HG03558 (cell line): ENCODE data around the gene FAN1.
A peak's percentile ranks its signal among the peaks of the same experiment; 100 is the strongest.

Experiments
- ATAC-seq: cut with Tn5 transposase; IDR thresholded peaks from one replicate; pipeline ENCODE4 v1.9.1; 2021; ENCODE audit warnings: moderate number of reproducible peaks; ENCODE audit not compliant: unreplicated experiment; ENCODE audit errors: extremely low read depth

Gene FAN1

DNA sequence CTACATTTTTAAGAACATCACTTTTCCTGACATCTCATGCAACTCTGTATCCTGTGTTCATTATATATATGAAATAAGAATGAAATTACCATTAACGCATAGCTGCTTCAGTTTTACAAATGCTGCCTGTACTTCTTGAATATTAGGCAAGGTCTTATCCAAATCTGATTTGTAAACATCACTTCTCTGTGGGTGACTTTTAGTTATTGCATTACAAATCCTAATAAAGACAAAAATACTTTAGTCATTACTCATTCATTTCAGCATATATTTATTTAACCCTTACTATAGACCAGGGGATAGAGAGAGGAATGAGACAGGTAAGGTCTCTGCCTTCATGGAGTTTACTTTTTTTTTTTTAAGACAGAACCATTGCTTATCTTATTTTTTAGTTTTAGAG, 51.0 kb downstream of the FAN1 start:
- ATAC-seq, result no peak

DNA sequence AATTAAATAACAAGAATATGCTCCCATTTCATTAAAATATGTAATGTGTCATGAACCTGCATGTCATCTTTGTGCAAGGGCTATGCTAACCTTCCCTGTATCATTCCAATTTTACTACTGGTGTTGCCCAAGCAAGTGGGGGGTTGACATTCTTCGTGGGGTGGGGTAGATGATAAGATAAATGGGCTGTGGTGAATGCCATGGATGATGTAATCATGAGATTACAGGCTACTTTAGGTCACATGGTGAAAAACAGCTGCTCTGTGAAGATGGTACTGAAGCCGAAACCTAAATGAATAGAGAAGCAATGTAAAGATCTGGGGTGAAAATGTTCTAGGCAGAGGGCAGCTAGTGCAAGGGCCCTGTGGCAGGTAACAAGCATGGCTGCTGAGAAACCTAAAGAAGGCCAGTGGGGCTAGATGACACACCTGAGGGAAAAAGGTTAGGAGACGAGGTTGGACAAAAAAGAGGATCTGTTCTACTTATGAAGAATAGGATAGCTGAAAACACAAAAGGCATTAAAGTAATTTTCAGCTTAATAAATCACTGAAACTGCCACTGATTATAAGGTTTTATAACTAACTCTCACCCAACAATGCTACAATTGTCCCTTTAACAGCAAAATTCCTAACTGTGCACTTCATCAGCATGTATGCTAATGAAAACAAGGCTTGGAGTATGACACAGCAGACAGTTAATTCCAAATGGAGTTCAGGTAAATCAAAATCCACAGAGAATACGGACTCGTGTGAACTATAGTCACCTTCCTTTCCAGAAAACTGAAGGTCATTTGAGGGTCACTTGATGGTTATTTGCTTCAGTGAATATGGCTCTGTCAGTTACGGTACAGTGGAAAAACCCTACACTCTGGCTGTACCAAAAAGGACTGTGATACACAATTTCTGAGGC, 52.8 kb downstream of the FAN1 start:
- ATAC-seq, result no peak

GRCh38 chr15:30958219-30958618, 54.5 kb downstream of the FAN1 start:
- ATAC-seq, result no peak

DNA sequence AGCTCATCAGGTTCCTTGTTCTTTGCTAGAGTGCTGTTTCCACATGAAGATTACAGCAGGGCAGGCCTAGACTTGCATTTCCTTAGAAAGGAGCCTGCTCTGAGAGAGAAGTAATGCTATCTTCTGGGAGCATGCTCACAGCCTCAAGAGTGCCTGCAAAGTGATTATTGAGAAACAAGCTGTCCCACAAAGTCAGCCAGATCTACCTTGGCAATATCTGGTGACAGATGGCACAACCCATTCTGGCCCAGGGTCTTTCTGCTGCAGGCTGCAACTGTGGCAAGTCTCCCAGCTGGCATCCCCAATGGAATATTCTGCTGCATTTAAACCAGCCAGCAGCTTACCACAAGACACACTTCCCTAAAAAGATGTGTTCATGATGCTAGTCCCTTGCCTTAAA, 58.4 kb downstream of the FAN1 start:
- ATAC-seq, result no peak

- no peak for ATAC-seq
Observed at GRCh38 chr15:30962659-30963058, 58.9 kb downstream of the FAN1 start.

GRCh38 chr15:30963681-30964080, 60.0 kb downstream of the FAN1 start:
- ATAC-seq, result no peak

- ATAC-seq, result no peak
Observed at GRCh38 chr15:30969724-30970123, 66.0 kb downstream of the FAN1 start.

DNA sequence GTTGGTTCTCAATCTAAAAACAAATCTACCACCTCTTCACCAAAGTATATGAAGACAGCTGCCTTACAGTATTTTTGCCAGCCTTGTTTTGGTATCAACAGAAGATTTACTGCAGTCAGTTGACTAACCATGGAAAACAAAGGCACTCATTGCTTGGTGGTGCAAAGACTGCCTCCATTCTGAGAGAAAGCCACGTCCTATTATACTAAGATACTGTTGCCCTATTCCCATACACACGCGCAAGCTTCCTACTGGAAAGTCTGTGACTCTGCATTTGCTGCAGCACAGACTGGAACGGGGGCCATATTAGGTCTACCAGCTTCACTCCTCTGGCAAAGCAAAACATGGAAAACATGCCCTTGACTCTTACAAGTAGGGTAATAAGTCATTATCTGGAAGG, 69.7 kb downstream of the FAN1 start:
- no peak for ATAC-seq

- ATAC-seq, result no peak
Observed at GRCh38 chr15:30974112-30974511, 70.4 kb downstream of the FAN1 start.

GRCh38 chr15:30978328-30978727, 74.6 kb downstream of the FAN1 start:
- ATAC-seq, result no peak

DNA sequence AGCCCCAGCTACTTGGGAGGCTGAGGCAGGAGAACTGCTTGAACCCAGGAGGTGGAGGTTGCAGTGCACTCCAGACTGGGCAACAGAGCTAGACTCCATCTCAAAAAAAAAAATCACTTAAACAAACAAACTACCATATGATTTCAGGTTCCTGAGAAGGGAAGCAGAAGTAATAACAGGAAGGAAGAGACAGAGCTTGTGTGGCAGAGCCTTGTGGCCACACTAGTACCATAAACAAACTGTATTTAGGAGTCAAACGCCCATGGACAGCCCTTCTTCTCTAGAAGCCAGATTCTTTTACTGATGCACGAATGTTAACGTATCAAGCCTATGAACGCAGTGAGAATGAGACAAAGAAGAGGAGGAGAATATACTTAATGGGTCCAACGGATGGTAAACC, 75.7 kb downstream of the FAN1 start:
- no peak for ATAC-seq

- no peak for ATAC-seq
Observed at GRCh38 chr15:30984118-30984517, 80.4 kb downstream of the FAN1 start.

DNA sequence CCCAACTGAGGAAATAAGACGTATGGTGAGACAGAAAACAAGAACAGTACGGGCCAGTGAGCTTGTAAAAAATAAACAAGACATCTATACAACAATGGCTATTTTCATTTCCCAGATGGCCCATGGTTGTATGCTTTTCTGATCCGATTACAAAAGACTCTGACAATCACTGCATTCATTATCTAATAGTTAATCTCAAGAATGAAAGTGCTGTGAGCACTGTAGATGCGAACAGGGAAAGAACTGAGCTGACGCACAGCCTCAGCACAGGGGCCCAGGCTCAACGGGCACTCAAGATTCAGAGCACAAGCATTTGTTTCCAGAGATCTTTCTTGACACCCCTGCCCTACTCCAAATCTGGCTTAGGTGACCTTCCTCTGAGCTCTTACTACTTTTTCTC, 80.8 kb downstream of the FAN1 start:
- ATAC-seq, result no peak

- no peak for ATAC-seq
Observed at GRCh38 chr15:30985081-30985531, 81.4 kb downstream of the FAN1 start.

DNA sequence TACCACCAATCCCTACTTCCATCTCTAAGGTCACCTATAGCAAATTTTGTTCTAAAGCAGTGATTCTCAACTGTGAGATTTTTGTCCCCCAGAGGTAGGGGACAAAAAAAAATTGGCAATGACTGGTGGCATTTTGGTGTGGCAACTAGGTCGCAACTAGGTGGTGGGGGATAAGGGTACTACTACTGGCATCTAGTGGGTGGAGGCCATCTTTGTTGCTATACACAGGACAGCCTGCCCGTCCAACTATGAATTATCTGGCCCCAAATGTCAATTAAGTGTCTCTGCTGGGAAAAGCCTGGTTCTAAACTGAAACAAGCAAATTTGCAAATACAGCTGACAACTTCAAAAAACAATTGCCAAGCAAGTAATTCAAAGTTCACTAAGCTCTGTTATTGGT, 86.3 kb downstream of the FAN1 start:
- ATAC-seq, result no peak

DNA sequence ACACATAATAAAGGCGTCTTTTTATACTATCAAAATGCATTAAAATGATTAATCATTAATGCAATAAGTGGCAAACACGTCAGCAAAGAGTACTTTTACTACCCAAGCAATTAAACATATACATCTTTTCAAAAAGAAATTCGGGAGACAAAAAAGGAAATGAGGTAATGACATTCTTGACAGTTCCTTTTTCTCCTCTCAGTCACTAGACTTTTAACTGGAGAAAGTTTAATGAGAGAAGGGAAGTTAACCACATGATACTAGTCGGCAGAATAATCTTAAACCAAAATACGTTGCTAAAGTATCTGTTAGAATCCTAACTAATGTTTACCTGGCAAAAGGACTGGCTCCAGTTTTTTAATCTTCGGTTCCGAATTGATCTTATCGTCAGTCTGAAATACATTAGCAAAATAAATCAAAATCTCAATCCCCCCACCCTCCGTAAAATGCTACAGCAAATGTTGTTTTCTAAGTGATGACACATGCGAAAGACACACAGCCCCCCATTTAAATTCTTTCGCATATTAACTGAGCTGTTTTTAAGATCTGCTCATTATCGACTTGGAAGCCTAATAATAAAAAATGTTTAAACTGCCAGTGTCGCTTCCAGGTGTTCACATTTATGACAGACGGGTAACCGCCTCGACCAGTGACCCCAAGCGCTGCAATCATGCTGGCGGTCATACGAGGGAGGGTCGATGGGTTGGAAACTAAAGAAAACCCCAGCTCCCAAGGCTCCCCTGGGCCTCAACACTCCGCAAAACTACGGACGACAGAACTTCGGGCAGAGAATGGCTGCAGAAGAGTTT, 86.9 kb downstream of the FAN1 start:
- ATAC-seq, result no peak

- ATAC-seq, result peak; percentile 51
Observed at GRCh38 chr15:30991255-30992235, 87.8 kb downstream of the FAN1 start, which contains the start of gene MTMR10. MTMR10 (minus strand) TSS chr15:30991628; CDS start chr15:30991506, 122 bp downstream.

- ATAC-seq, result no peak
Observed at GRCh38 chr15:30992249-30992864, 88.6 kb downstream of the FAN1 start.
